OCI-LY3 (cell line): Measurements from ENCODE around the gene MKI67.

ENCODE experiments used
- CTCF ChIP-seq: fragments of 200-600, 300-600 bp; sonication (generic); IDR thresholded peaks from 2 replicates; pipeline ENCODE4 v1.5.1; 2014; ENCODE audit warnings: antibody characterized with exemption, low read length, low read depth
- EZH2phosphoT487 ChIP-seq: fragments of 200-600 bp; shearing (Covaris generic); IDR thresholded peaks from 2 replicates; pipeline ENCODE4 v1.6.1; 2018; ENCODE audit warnings: antibody characterized with exemption, mixed run types, low read depth

DNA sequence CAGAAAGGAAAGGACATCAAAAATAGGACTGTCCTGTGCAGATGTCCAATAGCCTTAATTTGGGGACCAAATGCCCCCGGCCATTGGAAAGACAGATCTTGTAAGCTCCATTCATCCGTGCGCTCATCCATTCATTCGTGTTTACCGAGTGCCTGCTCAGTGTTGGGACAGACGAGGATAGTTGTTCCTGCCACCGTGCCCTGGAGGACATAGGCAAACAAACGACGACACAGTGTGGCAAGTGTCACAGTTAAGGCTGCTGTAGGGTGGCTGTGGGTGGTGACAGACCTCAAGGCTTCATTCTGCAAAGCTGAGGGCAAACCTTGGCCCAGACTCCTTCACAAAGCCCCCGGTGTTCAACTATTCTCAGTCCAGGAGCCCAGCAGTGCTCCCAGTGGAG, 27.6 kb downstream of the MKI67 start:
- TF ChIP-seq CTCF (no peak), EZH2phosphoT487 (no peak)
